GM18870 (cell line): ENCODE results near the gene VPS37D.

Experiments used
- ATAC-seq: cut with Tn5 transposase; IDR thresholded peaks from one replicate; pipeline ENCODE4 v1.9.1; 2021; ENCODE audit warnings: moderate library complexity; ENCODE audit not compliant: unreplicated experiment

The VPS37D gene

DNA sequence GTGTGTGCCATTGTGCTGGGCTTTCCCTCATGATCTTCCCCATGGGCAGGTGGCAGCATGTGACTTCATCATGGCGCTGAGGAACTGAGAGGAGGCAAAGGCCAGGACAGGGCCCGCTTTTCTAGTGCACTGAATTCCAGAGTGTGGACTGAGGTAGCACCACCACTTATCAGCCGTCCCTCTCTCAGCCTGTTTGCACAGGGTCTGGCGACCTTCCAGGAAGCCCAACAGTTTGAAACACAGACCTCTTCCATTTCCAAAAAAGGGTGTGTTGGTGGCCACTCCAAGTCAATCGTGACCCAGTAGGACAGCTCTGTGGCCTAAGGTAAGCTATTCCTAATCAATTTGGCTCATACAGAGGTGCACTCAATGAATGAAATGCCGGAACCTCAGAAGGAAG, 11.2 kb downstream of the VPS37D start:
- no peak for ATAC-seq

DNA sequence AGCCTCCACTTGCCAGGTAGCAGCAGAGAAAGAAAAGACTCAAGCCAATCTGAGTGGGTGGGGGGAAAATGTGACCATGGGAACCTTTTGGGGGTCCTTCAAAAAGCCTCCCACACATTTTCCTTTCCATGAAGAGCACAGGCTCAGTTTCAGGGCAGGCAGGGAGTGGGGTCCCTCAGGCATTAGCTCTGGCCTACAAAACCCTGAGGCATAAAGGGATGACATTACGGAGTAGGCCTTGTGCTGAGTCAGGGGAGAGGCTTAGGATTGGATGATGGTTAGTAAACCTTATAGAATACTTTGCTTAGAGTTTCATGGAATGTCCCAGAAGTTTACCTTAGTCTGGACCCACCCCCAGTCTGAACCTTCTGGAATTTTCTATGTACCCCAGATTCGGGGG, 12.1 kb downstream of the VPS37D start:
- ATAC-seq, result no peak

DNA sequence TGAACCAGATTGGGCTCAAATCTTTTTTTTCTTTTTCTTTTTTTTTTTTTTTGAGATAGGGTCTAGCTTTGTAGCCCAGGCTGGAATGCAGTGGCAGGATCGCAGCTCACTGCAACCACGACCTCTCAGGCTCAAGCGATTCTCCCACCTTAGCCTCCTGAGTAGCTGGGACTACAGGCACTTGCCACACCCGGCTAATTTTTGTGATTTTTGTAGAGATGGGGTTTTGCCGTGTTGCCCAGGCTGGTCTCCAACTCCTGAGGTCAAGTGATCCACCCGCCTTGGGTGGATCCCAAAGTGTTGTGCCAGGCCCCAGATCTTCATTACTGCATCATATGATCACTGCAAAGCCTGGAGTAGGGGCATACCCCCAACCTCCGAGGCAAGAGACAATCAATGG, 12.9 kb downstream of the VPS37D start:
- no peak for ATAC-seq

DNA sequence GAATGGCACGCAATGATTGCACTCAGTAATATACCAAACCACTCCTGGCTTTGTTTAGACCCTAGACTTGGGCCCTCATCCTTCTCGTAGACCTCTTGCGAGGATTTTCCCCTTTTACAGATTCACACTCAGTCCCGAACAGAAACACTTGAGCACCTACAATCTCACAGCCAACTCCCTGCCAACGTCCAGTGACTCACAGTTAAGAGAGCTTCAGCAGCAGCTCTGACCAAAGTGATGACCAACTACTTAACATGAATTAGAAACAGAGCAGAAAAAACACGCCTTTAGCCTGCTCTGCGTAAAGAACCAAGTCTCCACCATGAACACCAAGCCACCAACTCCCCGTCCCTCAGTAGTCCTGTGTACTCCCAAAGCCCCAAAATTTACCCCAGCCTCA, 13.4 kb downstream of the VPS37D start:
- no peak for ATAC-seq

DNA sequence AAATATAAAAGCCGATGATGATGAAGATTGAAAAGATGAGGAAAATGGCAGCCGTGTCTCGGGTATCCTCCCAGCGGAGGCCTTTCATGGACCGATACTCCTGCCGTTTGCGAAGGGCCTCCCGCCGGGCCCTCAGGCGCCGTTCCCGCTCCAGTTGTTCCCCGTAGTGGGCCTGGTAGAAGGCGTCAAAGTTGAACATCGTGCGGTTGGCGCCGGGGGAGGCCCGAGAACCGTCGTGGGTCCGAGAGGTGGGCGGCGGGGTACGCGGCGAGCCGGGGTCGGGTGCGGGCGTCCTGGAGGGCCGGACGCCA, 15.1 kb downstream of the VPS37D start:
- no peak for ATAC-seq

DNA sequence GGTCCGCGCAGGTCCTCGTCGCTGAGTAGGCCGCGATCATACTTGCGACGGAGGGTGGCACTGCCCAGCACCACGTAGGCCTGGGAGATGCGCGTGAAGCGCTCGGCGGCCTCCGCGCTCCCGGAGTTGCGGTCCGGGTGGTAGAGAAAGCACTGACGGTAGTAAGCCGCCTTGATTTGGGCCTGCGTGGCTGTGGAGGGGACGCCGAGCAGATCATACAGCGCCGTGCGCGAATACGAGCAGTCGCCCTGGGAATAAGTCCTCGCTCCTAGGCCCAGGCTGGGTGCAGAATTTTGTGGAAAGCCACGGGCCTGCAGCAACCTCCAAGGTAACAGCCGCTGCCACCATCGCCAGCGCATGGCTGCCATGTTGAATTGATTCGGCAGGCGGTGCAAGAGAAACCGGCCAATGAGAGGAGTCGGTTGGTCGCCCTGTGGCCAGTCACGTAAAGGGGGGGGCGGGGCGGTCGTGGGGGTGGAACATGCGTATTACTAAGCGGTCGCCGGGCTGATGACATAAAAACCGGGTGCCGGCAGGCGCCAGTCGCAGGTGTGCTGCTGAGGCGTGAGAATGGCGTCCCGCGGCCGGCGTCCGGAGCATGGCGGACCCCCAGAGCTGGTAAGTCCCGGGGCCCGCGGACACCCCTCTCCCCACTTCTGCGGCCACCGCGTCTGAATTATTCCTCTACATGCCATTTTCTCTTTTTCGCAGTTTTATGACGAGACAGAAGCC, 15.6 kb downstream of the VPS37D start, which contains the start of the genes BUD23 and DNAJC30:
BUD23 (plus strand) TSS at position 542 of the 732 bp plus-strand sequence; CDS start at position 571, 29 bp downstream.
DNAJC30 (minus strand) TSS at position 398 of the 732 bp plus-strand sequence; CDS start at position 368, 30 bp downstream.
- peak; percentile 82 for ATAC-seq

DNA sequence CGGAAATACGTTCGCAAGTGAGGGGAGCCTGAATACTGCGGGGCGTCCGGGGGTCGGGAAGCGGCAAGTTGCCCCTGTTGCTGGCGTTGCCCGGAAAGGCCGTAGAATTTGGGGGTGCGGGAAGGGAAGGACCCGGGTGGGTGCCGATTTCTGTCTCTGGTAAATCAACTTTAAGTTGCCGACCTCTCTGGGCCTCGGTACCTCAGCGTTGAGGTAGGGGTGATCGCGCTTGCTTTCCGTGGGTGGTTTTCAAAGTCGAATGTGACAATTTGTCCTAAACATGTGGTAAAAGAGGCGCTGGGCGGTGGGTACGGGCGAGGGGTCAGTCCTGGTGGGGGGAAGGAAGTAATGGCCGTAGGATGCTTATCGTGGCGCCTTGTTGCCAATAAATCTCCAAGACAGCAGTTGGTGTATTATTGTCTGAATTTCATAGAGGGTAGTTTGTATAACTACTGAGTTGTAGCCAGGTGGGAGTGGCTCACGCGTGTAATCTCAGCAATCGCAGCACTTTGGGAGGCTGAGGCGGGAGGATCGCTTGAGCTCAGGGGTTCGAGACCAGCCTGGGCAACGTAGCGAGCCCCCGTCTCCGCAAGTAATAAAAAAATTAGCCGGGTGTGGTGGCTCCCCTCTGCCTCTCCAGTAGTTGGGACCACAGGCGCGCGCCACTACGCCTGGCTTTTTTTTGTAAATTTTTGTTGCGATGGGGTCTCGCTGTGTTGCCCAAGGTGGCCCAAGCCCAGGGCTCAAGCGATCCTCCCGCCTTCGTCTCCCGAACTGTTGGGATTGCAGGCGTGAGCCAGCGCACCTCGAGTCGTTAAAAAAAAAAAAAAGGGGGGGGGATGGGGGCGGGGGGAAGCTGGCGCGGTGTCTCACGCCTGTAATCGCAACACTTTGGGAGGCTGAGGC, 16.4 kb downstream of the VPS37D start:
- ATAC-seq, result peak; percentile 15

DNA sequence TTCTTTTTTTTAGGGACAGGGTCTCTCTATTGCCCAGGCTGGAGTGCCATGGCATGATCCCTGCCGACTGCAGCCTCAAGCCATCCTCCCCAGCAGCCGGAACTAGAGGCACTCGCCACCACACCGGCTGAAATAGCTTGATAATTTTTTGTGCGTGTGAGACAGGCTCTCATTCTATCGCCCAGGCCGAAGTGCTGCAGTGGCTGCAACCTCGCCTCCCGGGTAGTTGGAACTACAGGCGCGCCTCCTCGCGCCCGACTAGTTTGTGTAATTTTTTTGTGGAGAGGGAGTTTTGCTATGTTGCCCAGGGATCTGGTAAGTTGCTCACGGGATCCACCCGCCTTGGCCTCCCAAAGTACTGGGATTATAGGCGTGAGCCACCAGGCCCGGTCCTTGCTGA, 17.7 kb downstream of the VPS37D start:
- ATAC-seq, result no peak

DNA sequence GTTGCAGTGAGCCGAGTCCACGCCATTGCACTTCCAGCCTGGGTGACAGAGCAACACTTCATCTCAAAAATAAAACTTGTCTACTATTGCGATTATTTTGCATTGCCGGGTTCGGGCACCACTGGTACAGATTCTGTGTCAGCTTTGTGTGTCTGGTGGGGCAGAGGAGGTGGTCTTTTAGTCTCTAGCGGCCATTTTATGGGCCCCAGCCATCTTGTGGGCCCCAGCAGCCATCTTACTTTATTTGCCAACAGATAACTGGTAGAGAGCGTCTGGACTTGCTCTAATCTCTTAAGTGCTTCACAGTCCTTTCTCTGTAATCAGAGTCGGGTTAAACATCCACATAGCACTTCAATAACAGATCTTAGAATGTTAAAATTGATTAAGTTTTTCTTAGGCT, 20.7 kb downstream of the VPS37D start:
- no peak for ATAC-seq

DNA sequence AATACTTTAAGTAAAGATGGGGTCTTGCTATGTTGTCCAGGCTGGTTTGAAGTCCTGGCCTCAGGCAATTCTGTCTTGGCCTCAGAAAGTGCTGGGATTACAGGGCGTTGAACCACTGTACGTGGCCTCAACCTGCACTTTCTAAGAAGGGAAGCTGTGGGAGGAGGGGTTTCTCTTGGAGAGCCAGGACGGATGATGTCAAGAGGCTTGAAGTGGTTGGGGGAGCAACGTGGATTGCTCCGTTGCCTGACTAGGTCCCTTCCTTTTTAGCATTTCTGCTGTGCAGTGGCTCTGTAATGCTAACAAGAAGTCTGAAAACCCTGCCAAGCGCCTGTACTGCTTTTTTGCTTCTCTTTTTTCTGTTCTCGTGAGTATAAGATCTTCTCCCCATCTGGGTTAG, 23.0 kb downstream of the VPS37D start:
- ATAC-seq, result no peak

DNA sequence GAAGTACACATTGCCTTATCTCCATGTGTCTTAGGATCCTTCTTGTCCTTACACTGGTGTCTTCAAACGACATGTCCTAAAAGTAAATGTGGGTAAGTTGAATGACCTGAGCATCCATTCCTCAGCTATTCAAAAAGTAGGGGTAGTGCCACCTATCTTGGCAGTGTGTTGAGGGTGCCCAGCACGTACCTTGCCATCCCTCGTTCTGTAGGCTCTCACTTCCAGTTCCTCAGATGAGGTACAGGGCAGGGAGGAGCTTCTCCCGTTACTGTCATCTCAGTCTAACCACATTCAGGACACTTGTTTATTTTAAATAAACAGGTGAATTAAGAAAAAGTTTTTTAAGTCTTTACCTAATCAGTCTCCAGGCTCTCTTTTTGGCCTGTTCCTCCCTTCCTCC, 28.7 kb downstream of the VPS37D start:
- ATAC-seq, result no peak

DNA sequence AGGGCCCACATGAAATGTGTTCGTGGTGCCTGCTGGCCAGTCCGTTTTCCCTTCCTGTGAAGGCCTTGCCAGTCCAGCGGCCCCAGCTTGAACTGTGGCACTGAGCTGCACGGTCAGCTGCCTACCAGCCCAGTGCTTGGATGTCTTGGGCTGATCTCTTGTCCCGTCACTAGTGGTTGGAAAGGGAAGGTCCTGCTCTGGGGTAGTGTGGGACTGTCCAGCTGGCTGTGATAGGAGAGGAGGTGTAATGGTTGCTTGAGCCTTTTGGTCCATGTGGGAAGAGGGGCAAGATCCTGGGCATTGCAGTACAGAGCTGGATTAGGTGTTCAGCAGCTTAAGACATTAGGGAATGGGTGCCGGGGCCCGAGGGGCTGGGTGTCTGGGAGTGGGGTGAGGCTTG, 30.8 kb downstream of the VPS37D start:
- ATAC-seq, result no peak

DNA sequence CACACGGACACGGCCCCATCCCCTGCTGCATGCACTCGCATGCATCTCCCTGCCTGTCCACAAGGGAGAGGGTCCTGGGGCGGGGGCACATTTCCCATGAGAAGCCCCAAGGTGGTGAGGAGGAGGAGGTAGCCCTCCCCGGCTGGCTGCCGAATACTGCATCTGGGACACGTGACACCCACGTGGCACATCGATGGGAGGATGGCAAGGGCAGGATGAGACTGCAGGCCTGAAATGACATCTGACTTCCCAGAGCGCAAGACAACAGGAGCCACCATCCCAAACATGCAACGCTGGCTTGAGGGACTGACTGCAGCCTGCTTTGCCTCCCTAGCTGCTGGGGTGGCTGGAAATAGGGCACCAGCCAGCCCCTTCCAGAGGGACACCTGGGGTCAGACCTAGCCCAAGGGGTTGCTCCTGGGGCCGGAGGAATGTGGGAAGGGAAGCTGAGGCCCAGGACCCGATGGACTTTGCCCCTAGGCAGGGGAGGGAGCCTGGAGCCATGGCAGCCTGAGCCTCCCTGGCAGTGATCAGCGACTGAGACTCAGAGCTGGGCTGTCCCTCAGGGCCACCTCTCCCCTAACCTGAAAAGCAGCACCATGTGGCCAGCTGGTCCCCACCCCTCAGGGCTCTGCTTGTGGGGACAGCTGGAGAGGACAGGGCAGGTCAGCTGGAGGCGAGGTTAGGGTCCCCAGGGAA, 31.9 kb downstream of the VPS37D start:
- ATAC-seq, result no peak

DNA sequence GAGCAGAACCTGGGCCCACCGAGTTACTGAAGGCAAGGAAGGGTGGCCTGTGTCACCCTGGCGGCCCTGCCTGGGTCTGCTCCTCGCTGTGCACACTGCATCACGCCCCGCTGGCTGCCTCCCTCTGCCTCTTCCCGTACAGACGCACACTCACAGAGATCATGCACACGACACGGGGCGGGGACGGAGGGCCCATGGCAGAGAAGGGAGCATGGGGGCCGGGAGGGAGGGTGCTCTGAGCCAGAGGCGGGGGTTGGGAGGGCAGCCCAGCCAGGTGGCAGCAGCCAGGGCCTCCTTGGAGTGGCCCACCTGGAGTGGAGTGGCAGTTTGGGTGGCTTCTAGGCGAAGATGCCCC, 32.4 kb downstream of the VPS37D start:
- no peak for ATAC-seq

DNA sequence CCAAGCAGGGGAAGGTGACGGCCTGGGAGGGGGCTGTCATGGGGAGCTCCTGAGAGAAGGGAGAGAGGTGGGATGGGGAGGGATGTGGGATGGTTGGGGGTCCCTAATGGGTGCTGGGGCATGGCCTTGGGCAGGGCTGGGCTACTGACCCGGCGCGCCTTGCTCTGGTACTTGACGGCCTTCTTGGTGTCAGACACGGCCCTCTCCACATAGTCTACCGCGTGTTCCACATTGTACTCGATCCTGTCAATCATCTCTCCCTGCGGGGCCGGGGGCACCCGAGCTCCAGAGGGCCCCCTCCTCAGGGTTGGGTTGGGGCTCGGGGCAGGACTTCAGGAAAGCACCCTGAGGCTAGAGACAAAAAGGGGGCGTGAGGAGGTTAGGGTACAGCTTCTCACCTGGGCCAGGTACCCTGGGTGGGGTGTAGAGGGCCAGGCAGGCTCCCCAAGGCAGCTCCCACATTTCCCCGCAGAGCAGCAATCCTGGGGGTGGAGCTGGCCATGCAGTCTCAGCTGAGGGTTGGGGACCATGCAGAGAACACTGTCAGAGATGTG, 33.0 kb downstream of the VPS37D start:
- ATAC-seq, result no peak

DNA sequence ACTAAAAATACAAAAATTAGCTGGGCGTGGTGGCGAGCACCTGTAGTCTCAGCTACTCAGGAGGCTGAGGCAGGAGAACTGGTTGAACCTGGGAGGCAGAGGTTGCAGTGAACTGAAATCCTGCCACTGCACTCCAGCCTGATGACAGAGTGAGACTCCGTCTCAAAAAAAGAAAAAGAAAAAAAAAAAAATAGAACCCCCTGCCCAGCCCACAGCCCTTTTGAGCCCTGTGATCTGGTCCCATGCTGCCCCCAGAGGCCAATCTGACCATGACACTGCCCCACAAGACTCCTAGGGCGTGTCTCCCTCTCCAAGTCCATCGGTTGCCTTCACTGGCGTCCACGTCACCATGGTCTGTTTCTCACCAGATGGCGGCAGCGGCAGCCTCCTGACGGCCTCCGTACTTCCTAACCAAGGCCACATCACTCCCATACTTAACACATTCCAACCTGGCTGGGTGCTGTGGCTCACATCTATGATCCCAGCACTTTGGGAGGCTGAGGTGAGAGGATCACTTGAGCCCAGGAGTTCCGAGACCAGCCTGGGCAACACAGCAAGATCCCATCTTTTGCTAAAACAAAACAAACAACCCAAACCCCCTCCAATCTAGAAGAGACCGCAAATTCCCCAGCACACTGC, 33.8 kb downstream of the VPS37D start:
- no peak for ATAC-seq

DNA sequence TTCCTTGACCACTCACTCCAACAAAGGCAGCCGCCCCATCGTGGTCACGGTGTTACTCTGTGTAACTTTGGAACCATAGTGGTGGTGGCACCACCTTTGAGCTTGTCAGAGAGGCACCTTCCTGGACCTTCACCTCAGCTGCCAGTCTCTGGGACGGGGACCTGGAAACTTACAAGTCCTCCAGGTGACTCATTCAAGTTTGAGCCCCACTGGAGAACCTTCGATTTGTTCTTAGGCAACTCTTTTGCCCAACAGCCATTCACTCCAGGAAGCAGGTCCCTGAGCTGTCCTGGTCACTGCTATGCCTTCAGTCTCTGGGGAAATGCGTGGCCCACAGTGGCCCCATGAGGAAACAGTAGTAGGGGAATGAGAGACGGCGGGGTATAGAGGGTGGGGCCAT, 34.6 kb downstream of the VPS37D start:
- no peak for ATAC-seq

DNA sequence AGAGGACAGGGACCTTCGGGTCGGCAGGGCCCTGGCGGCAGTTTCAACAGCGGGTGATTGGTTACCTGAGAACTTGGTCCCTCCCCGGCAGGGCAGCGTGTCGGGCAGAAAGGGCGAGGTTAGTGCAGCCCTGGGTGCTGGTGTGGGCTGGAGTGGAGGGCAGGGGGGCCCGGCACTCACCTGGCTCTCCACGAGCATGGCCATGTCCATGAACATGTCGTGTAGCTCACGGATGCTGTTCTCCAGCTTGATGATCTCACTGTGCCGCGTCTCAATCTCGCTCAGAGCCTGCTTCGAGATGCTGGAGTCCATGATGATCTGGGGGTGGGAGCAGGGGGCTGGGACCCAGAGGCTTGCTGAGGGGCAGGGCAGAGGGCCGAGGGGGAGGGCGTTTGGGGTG, 35.0 kb downstream of the VPS37D start:
- ATAC-seq, result no peak

DNA sequence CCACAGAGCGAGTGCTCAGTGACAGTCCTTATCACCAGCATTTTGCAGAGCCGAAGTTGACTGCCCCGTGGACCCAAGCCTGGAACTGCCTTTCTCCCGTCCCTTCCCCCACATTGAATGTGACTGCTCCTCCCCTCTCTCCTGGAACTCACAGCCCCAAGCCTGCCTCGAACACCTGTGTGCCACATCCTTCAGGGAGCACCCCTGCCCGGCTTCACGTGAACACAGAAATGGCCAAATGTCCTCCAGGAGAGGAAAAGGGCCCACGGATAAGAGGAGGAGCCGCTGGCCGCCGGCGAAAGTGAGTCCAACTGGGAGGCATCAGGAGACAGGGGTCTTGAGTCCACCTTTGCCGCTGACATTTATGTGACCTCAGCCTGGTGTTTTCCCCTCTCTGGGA, 35.6 kb downstream of the VPS37D start:
- no peak for ATAC-seq

DNA sequence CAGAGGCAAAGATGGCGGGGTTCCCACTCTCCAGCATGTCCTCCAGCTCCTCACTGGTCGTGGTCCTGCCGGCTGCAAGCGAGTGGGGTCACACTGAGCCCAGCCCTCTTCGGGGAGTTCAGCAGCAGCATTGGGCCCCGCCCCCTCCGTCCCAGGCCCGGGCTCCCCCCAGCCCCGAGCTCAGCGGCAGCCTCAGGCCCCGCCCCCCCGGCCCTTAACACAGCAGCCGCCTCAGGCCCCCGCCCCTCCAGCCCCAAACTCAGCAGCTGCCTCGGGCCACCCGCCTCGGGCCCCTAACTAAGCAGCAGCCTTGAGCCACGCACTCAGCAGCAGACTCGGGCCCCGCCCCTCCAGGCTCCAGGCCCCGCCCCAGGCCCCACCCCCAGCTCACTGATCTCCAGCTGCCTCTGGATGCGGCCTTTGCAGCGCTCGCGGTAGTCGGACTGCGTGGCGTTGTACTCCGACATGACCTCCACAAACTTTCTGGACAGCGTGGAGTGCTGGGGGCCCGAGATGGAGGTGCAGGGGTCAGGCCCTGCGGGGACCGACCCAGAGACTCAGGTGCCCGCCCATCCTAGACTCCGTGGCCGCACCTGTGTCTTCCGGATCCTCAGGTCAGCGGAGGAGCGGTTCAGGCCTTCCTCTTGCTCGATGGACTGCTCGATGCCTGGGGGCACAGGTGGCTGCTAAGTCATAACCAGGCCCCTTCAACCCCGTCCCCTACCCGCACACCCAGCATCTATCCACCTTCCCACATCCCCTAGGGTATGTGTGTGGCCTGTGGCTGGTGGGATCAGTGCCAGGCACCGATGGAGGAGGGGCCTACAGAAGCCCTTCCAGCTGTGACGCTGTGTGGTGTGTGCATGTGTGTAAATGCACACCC, 36.4 kb downstream of the VPS37D start:
- ATAC-seq, result no peak
